ENCODE results near the gene THSD4.

The THSD4 gene

DNA sequence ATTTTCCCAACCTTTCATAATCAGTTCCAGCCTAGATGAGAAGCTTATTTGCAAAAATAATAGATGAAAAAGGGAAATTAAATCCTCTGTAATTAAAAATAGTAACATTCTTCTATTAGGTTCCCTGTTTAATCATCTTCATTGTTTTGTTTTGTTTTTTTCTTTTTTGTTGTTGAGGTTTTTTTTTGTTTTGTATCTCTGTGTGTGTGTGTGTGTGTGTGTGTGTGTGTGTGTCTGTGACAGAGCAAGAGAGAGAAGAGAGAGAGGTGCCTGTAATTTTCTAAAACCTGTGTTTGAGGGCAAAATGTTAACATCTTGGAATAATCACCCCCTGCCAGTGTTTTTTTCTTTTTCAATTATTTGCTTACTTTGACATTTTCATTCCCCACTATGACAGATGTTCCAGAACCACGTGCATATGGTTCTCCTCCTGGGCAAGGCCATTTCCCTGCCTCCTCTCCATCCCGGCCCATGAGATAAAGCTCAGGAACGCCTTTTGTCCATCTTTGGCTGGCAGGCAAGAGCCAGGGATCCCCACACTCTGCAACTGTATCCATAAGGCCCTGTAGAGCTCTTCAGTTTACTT is 573.3 kb downstream of the THSD4 start:
- no peak for DNase-seq (ENCODE audit: low read depth)

DNA sequence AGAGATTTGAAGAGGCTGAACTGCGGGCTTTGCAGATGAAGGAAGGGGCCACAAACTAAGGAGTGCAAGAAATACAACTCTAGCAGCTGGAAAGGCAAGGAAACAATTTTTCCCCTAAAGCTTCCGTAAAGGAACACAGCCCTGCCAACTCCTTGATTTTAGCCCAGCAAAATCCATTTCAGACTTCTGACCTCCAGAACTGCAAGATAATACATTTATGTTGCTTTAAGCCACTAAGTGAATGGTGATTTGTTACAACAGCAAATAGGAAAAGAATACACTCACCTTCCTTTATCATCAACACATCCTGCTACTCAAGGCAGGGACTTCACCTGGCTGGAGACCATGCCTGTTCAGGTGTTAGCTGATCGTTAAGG is 575.8 kb downstream of the THSD4 start:
- no peak for DNase-seq (ENCODE audit: low read depth)

DNA sequence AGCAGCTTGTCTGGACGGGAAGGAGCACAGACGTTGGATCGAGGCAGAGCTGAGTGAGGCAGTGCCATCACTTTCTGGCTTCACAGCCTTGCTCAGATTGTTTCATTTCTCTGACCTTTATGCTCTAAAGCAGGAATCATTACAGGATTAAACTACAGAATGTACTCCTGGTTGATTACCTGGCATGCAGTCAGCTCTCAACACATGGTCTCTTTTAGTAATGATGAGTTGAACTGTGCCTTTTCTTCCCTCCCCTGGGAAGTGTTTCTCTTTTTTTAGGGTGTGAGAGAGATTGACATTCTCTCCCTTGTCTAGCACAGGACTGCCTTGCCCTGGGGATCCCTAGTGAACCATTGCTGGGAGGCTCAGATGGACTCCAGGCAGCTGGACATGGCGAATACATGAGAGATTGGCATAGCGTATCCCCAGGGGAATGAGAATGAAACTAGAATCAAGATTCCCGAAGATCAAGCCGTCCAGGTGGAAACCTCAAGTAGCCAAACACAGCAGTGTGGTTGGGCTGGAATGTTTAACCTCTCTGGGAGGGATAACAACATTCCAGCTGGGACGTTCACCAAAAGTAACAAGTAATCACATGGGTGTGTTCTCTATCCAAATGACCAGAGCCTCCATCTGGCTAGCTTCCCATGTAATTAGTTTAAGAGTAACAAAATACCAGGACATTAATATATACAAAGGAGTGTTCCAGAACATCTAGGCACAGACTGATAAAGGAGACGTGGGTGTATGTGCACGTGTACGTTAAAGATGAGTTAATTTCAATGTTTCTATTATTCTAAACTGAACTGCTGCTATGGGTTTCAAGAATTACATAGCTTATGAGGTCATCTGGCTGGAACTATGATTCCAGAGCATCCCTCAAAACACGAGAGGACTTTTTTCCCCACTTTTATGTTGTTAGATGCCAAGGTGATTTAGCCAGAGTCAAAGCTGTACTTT is 576.5 kb downstream of the THSD4 start:
- DNase-seq (ENCODE audit: low read depth) = no peak

DNA sequence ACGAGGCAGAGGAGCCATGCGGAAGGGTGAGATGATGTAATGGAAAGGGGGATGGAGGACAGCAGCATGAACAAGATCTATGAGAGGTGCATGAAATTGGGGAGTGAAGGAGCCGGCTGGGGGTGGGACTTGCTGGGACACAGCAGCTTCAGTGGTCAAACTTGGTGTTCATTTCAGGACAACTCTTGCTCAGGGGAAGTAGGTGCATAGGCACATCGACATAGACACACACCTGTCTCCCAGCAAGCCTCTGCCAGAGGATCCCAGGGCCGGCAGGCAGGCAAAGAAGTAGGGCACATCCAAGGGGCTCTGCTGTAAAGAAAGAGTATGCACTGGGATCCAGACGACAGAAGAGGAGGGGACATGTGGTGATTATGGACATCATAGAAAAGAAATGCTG is 582.0 kb downstream of the THSD4 start:
- no peak for DNase-seq (ENCODE audit: low read depth)

DNA sequence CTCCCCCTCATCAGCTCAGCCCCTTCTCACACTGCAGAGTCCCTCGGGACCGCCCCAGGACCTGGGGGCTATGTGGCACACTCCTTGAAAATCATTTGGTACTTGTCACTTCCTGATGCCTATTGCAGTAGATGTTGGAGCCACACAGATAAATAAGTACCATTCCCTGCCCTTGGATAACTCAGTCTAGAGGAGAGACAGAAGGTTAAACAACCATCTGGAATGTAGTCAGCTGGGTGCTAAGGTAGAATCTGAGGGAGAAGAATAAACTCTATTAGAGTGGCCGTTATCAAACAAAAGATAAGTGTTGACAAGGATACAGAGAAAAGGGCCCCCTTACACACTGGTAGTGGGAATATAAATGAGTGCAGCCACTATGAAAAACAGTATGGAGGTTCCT is 582.8 kb downstream of the THSD4 start:
- no peak for DNase-seq (ENCODE audit: low read depth)

DNA sequence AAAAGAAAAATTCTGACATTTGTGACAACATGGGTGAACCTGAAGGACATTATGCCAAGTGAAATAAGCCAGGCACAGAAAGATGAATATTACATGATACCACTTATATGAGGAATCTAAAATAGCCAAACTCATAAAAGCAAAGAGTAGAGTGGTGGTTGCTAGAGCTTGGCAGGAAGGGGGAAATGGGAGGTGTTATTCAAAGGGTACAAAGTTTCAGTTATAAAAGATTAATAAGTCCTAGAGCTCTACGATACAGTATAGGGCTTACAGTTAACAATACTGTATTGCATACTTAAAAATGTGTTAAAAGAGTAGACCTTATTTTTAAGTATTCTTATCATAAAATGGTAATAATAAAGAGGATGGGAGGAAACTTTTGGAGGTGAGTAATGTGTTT is 583.5 kb downstream of the THSD4 start:
- DNase-seq (ENCODE audit: low read depth) = no peak

DNA sequence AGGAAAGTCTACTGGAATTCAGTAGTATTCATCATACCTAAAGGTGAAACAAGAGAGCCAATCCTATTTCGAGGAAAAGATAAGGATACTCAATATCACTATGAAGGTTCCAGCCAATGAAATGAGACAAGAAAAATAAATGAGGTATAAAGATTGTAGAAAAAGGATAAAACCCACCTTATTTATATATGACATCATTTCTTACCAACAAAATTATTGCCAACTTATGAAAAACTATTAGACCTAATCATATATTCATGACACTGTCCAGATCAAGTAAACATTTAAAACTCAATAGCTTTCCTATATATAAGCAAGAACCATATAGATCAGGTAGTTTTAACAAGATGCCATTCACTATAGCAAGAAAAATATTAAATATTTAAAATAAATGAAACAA is 584.7 kb downstream of the THSD4 start:
- no peak for DNase-seq (ENCODE audit: low read depth)

DNA sequence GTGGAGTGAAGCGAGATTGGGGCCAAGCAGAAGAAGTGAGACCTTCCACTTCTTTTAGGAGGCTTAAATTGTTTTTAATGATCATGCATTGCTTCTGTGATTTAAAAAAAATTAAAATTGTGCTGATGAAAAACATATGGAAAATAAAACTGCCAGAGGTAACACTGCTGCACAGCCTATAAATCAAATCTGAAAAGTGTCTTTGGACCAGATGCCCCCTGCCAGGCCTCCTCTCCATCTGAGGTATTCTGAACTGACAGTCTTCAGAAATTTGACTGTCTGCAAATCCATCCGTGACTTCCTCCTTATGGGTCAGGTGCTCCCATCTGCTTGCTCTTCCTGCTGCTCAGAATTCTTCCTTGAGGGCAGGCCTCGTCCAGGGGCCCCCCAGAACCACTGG is 586.5 kb downstream of the THSD4 start:
- no peak for DNase-seq (ENCODE audit: low read depth)

DNA sequence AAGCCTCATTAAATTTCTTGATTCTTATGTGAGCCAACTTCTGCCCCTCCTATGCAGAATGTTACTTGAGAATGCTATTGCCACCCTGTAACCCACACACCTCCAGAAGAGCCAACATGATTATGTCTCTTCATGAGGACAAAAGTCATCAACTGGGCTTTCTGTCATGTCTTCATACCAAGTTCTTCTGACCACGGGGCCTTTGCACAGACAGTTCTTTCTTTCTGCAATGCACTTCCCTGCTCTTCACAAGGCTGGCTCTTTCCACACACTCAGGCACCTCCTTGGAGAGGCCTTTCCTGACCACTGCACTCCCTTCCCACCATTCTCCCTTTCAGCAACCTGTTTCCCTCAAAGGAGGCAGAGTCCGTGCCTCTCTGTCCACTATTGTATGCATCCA is 587.2 kb downstream of the THSD4 start:
- no peak for DNase-seq (ENCODE audit: low read depth)

DNA sequence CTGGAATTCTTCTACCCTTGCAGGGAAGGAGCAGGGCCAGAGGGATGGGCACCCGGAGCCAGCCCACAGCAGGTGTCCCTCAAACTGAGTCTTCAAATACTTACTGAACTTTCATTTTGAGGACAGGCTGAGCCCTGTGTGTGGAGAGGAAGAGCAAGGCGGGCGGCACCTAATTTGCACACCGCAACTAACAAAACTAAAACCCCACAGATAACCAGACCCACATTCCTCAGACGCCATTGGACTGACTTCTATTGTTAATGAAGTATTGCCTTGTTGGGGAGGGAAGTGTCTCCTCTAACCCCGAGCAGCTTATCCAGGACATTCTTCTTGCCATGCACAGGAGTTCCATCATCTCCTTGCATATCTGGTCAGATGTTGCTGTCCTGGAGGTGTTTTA is 589.9 kb downstream of the THSD4 start:
- DNase-seq (ENCODE audit: low read depth) = no peak

DNA sequence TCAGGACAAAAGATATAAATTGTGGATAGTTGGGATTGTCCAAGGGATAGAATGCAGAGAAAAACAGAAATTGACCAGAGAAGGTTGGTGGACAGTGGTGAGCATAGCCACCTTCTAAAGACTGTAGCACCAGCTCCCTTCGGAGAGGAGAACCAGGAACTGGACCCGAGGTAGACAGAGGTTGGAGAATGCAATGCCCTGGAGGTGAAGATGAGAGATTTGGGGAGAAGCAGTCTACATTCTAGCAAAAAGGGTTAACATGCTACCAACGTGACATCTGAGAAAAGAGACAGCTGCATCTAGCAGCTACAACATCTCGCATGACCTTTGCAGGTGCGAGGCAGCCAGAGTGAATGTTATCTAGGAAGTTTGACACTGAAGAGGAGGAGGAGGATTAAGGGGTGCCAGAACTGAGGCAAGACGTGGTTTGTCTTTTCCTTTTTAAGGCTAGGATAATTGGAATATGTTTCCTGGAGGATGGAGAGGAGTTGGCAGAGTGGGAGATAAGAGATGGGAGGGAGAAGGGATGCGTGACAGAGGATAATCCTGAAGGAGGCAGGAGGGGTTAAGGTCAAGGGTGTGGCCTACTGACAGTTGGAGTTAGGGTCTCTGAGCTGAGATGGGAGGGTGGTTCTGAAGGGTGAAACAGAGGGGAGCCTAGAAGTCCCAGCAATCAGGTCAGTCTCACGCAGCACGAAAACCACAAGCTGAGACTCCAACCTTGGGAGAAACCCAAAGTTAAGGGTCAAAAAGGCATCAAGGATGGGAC is 591.4 kb downstream of the THSD4 start:
- DNase-seq (ENCODE audit: low read depth) = no peak

DNA sequence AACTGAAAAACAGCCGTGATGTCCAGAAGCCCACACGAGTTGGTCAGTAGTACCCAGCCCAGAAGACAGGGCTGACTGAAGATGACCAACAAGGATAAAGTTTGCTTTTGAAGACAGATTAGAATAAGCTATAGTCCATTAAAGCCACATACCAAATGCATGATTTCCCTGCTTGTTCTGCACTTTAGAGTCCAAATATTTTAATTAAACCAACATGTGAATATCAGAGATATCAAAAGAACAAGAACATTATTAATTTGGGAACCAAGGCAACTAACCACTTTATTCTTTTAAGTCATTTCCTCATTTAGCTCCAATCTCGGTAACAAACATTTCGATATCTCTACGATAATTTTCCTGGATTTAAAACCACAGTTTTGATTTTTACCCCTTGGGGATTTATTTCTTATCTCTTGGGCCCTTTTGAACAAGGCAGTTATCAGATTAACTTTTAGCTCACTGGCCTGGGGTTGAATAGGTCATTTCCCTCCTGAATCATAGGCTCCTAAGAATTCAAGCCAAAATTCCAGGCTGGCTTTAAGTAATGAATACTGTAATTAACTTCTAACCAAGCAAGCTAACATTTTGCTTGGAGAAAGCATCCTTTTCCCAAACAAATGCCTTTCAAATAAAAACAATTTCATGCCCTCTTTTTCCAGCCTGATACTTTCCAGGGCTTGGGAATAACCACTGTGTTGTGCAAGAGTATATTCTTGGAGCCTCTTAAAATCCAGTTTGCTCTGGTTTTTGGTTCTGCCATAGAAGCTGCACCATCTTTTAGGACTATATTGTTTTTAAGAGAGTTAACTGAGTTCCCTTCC is 592.2 kb downstream of the THSD4 start:
- no peak for DNase-seq (ENCODE audit: low read depth)

DNA sequence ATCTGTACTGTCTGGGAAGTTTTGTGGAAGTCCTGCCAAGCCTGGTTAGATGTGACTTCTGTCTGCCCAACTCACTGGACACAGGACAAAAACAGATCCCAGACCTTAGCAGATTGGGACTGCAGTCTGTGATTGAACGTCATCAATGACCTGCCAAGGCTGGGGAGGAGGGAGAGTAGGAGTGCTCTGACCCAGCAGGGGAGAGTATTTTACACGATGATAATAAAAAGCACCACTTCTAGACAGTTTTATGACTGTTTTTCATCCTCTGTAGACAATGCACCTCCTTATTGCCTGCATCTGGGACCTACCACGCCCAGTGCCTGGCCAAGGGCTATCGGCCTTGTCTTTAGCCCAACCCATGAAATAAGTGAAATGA is 592.8 kb downstream of the THSD4 start:
- DNase-seq (ENCODE audit: low read depth) = no peak

DNA sequence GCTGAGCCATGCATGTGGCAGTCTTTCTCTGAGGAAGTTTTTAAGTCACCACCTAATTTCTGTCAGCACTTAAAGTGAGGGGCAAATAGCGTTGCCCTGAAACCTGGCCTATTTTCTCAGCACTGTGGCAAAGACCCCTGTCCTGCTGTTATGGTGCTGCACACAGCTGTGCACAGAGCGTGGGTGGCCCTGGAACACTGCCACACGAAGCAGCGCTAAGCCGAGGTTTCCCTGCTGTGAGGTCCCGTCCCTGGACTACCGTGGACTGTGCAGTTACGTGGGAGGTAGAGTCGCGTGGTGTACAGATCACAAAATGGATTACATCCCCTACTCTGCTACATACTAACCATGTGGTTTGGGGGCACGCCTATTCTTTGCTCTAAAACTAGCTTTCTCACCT is 593.5 kb downstream of the THSD4 start:
- DNase-seq (ENCODE audit: low read depth) = no peak

DNA sequence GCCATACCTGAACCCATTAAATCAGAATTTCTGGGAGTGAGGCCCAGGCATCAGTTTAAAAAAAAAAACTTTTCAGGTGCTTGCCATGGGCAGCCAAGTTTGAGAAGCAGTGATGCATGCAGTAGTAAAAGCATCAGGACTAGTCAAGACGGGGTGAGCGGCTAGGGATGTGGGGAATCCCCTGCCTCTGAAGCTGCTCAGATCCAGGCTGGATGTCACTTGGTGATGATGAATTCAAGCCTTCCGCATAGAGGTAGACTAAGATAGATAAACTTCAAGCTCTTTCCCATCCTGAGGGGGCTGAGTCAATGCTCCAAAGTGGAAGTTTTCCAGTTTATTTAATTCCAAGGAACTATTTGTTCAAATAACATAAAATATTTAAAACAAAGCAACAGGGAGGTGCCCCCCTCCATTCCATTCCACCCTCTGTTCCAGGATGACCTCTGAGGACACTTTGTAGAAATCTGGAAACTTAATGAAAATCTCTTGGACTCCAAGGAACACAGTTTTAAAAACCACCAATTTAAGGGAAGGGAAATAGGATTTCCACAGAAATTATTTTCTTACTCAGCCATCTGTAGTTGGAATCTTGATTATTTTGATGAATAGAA is 594.6 kb downstream of the THSD4 start:
- DNase-seq (ENCODE audit: low read depth) = no peak

DNA sequence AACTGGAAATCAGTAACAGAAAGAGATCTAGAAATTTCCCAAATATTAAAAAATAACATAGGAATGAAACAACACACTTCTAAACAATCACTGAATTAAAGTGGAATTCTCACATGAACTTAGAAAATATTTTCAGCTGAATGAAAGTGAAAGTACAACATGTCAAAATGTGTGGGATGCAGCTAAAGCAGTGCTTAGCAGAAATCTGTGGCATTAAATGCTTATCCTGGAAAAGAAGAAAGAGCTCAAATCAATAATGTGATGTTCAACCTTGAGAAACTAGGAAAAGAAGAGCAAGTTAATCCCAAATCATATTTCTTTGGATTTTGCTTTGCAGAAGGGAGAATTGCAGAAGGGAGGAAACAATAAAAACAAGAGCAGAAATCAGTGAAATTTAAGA is 596.9 kb downstream of the THSD4 start:
- DNase-seq (ENCODE audit: low read depth) = no peak

DNA sequence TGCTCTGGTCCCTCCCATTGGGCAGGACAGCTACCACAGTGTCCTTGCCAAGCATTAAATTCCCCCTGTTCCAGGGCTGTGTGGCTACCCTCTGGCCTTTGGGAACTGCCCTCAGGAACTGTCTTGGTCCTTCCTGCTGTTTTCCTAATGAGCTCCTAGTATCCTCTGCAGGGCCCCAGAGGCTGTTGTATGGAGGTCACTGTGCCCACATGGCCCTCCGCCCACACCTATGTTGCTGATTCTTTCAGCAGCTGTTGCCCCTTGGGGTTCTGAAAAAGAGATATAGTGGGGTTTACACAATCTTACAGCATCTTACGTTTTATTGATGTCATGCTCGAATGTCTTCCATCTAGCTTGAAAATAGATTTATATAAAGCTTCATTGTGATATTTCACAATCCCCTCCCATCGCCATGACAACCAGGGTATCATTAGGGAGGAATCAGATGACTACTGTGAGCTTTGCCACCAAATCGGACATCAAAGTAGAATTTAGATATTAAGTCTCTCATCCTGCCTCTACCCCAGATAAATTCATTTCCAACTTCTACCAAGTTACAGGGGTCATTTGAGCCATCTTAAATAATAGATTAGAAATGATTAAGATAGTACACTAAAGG is 598.0 kb downstream of the THSD4 start:
- no peak for DNase-seq (ENCODE audit: low read depth)

DNA sequence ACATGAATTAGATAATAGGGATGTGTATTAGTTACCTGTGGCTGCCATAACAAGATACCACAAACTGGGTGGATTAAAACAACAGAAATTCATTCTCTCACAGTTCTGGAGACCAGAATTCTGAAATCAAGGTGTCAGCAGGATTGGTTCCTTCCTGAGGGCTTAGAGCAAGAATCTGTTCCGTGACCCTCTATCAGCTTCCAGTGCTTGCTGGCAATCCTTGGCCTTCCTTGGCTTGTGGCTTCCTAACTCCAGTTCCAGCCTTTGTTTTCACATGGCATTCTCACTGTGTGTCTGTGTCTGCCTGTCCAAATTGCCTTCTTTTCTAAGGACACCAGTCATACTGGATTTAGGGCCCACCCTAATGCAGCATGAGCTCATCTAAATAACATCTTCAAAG is 600.6 kb downstream of the THSD4 start:
- no peak for DNase-seq (ENCODE audit: low read depth)

DNA sequence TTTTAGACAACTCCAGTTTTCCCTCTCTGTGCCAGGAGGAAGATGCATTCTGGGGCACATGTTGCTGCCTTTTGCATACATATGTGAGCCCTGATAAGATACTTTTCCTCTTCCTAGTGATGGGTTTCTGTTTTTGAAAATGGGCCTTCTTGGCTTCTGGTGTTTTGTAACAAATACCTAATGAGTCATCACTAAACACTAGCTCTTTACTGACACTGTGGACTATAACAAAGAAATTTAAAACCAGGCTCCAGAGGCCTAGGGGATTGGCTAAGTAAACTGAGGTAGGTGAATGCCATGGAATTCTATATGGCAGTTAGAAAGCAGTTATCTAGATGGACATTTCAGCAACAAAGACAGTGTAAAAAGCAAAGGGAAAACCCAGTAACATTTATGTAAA is 601.7 kb downstream of the THSD4 start:
- no peak for DNase-seq (ENCODE audit: low read depth)

DNA sequence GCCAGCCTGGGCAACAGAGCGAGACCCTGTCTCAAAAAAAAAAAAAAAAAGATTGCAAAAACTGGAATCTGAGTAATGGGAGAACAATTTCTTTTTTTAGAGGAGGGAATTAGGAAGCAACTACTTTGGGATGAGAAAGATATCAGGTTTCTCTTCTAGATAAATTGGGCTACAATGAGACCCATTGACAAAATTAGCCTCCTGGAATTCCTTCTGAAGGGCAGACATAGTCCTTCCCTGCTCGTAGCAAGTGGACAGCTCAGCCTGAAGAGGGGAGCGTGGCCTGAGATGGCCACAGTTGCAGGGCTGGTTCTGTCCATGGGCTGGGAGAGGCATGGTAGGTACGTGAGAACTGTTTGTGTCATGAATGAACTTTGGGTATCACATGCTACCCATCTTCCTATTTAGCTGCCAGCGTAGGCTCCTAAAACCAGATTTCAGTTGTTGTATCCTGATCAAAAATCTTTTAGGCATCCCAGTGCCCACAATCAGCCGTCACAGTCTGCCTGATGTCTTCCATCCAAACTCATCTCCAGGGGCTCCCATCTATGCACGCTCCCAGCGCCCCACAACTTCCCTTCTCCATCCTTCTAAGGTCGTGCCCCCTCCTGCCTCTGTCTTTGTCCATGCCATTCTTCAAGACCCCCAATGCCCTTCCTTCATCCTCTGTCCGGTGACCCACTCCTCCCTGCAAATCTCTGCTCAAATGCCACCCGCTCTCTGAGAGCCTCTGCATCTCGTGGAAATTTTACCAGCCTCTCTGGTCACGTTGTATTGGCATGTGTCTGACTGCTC is 603.0 kb downstream of the THSD4 start:
- DNase-seq (ENCODE audit: low read depth) = no peak

DNA sequence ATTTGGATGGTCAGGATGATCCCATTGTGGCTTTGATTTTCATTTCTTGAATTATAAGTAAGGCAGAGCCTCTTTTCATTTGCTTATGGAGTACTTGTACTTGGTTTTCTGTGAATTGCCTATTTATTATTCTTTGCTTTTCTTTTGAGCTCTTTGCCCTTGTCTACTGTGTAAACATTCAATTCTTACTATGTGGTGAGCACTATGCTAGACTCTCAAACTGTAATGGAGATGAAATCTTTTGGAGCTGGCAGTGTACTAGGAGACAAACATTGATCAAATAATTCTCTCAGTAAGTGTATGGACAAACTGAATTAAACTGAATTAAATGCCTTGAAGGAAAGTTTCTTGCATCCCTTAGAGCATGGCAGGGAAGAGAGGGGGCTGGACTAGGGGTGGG is 608.1 kb downstream of the THSD4 start:
- DNase-seq (ENCODE audit: low read depth) = no peak

Measured in CMK (cell line).